Mucosa of descending colon (tissue), 3 donors: ENCODE data around the gene ADGB. TPM values are rescaled to one million over a fixed set of nuclear protein-coding genes. Genes with fewer than 3 reads are reported as not detected.

Source experiments
- ATAC-seq: fragments of 200-7000 bp; cut with Tn5 transposase; one replicate; pipeline ENCODE4 v1.9.1; 2020; ENCODE audit warnings: mild to moderate bottlenecking, moderate library complexity
- DNase-seq, 3 donors: peaks; one replicate each; pipeline ENCODE4 v3.0.0-alpha.2; 2020
- H3K36me3 ChIP-seq: fragments of 200-600 bp; one replicate; pipeline ENCODE4 v1.8.0; 2021; ENCODE audit warnings: low read depth, mild to moderate bottlenecking
- H3K4me1 ChIP-seq: fragments of 200-600 bp; one replicate; pipeline ENCODE4 v1.8.0; 2021; ENCODE audit warnings: low read depth, mild to moderate bottlenecking
- H3K4me3 ChIP-seq: fragments of 200-600 bp; one replicate; pipeline ENCODE4 v1.8.0; 2021; ENCODE audit warnings: mild to moderate bottlenecking
- H3K9me3 ChIP-seq: fragments of 200-600 bp; one replicate; pipeline ENCODE4 v1.8.0; 2021; ENCODE audit warnings: mild to moderate bottlenecking
- CTCF ChIP-seq: fragments of 200-600 bp; IDR thresholded peaks from one replicate; pipeline ENCODE4 v1.8.0; 2022; ENCODE audit warnings: antibody characterized with exemption, mild to moderate bottlenecking
- intact Hi-C, 2 donors: fragments of 100-400 bp; cut with DNase I in 1 of 2; cut with micrococcal nuclease in 1 of 2; formaldehyde crosslinking; loops; one replicate each; pipeline versions ENCODE4 v1.11.0 to v1.11.1; 2022; cut with DNase I, micrococcal nuclease
- total RNA-seq, 3 donors: library from RNA; stranded (reverse); fragmentation: NEBNext Ultra II Directional in 2 of 3; extraction: Animal tissue kit (Norgen Biotek cat#: 25700) in 2 of 3; gene quantifications; one replicate each; pipeline versions ENCODE4 v1.2.1 to v1.2.4, GENCODE V29; 2021 to 2023
- donor health status: DM: no; HTN: no; CAD: no; lungs with moderate emphysema.
- donor health status: DM: no; HTN: no; CAD: no.
- donor health status: DM: no; HTN: yes; CAD: no.

The ADGB gene
- total RNA-seq, 3 donors from 2014 or later, result 0.70 to 2.2 (median 2.1) TPM

- ATAC-seq, result no peak
- no peak for DNase-seq
- Histone ChIP-seq H3K36me3 (no peaks in the 10 kb centered on the region), H3K9me3 (no peaks in the 10 kb centered on the region), H3K4me1 (no peaks in the 10 kb centered on the region), H3K4me3 (no peak overlapping the region)
- intact Hi-C loops, result loop anchor here (10.0 kb wide), 1 partner anchor 429 kb away; no protein-coding TSS in a partner anchor
- no peak for TF ChIP-seq CTCF
Measured at GRCh38 chr6:146855889-146856288, 257.1 kb downstream of the ADGB start.

DNA sequence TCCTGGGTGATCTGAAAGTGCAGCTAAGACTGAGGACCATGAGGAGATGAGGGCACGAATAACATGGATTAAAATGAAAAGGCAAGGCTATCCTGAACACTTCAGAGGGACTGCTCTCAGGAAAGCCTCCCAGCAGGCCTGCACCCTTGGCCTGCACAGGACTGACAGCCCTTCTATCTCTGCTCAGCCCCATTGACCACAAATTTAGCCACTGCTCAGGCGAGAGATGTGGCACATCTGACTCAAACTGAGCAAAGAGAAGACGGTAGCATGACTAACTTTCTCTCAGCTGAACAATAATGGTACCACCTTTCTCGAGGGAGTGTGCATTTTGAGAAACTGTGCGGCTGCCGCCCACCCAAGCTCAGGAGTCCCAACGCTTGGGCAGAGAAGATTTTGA lies 257.5 kb downstream of the ADGB start:
- no peak for ATAC-seq
- H3K4me3 ChIP-seq, result no peak overlapping the region
- no peaks in the 10 kb centered on the region for H3K36me3 ChIP-seq

GRCh38 chr6:146857180-146857979 lies 258.6 kb downstream of the ADGB start:
- ATAC-seq (peak; percentile 100), DNase-seq (peak; percentile 82 to 87 (median 85))
- TF ChIP-seq CTCF, result peak; percentile 96
- H3K4me3 ChIP-seq, result no peak overlapping the region
- intact Hi-C loops, result loop anchor here (10.0 kb wide), 1 partner anchor 427 kb away; no protein-coding TSS in a partner anchor
- no peaks in the 10 kb centered on the region for H3K9me3 ChIP-seq
- H3K36me3 ChIP-seq, result no peaks in the 10 kb centered on the region
- no peaks in the 10 kb centered on the region for H3K4me1 ChIP-seq

More for the DNA sequence above, 257.5 kb downstream of the ADGB start:
- no peak for TF ChIP-seq CTCF
- H3K4me1 ChIP-seq, result no peaks in the 10 kb centered on the region
- H3K9me3 ChIP-seq, result no peaks in the 10 kb centered on the region
- no peak for DNase-seq
- intact Hi-C loops, result loop anchor here (10.0 kb wide), 1 partner anchor 429 kb away; no protein-coding TSS in a partner anchor

DNA sequence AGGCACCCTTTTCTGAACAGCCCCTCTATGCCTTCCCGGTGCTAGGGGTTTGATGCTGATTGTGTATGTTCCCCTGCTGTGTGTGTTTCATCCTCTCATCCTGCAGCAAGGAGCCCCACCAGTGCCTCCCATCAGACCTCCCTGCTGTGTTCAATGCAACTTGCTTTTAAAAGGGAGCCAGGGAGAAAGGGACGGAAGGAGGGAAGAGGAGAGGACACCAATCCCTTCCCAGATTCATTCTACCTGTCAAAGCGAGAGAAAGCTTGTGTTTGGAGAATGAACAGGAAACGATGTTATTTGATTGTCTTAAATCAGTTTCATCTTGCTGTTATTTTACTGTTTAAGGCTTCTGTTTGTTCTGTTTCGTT lies 259.2 kb downstream of the ADGB start:
- intact Hi-C loops, result loop anchor here (10.0 kb wide), 1 partner anchor 427 kb away; no protein-coding TSS in a partner anchor
- no peak overlapping the region for H3K4me3 ChIP-seq
- H3K4me1 ChIP-seq, result no peaks in the 10 kb centered on the region
- DNase-seq (no peak), ATAC-seq (peak; percentile 9)
- H3K9me3 ChIP-seq, result no peaks in the 10 kb centered on the region
- no peak for TF ChIP-seq CTCF
- H3K36me3 ChIP-seq, result no peaks in the 10 kb centered on the region

GRCh38 chr6:146859206-146859605 lies 260.4 kb downstream of the ADGB start:
- Histone ChIP-seq H3K4me3 (no peak overlapping the region), H3K4me1 (no peaks in the 10 kb centered on the region), H3K36me3 (no peaks in the 10 kb centered on the region), H3K9me3 (no peaks in the 10 kb centered on the region)
- intact Hi-C loops, result loop anchor here (10.0 kb wide), 1 partner anchor 426 kb away; no protein-coding TSS in a partner anchor
- no peak for DNase-seq
- no peak for ATAC-seq
- TF ChIP-seq CTCF, result no peak
